ENCODE data around the gene GRWD1. TPM values are rescaled to one million over a fixed set of nuclear protein-coding genes. Genes with fewer than 3 reads are reported as not detected.

The GRWD1 gene
- total and polyA plus RNA-seq, 2 of the 13 experiments (the other 11 are each of a cell fraction or from before 2014, with no cell fraction given) = 10.8 to 46.6 TPM

DNA sequence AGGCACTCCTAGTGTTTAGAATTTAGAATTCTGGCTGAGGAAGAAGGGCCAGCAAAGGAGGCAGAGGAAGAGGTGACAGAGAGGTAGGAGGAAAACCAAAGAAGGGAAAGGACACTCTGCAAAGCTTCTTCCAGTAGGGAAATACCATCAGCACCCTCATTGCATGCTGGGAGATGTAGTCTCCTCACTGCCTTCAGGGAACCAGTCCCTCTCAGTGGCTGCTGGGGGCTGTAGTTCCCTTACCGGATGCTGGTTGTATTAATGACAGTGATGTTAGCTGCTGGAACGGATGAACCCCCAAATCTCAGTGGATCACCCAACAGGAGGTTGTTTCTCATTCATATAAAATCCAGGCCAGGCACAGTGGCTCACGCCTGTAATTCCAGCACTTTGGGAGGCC, 42.2 kb upstream of the GRWD1 start:
- WGBS (ENCODE audit: low lambda C conversion rate) = 58% methylated on average over 2 of the region's 3 CpGs
- POLR2A ChIA-PET = interaction anchor here (0.7 to 1.2 kb wide), 3 partner anchors 11 to 12 kb away, joined by 3 to 5 read pairs (median 4); partner anchors contain the start of gene KDELR1
- H3K9me3 ChIP-seq (ENCODE audit: low read length) = no peaks in the 10 kb centered on the region
- no peaks in the 10 kb centered on the region for H4K20me1 ChIP-seq (ENCODE audit: insufficient read depth, low read length)
- H3K4me3 ChIP-seq (replicated peaks in 1 of 3; ENCODE audit: insufficient read depth in 1 of 3, low read depth in 2 of 3, low read length in 3 of 3) = no peak overlapping the region
- no TSS peak for BruUV-seq (replicated peaks)
- CTCF ChIA-PET (ENCODE audit: low intra/inter-chr PET ratio, low total read pairs) = no interaction called here
- FAIRE-seq (peak; percentile 87), DNase-seq (ENCODE audit: low spot score) (peak; percentile 62), ATAC-seq (peak; percentile 64)
- H3K9ac ChIP-seq (ENCODE audit: insufficient read depth, low read depth, low read length) = no peak overlapping the region
- intact Hi-C loops (cut with micrococcal nuclease; ENCODE audit: unreplicated experiment) = no loop called here
- H3K27ac ChIP-seq (ENCODE audit: extremely low read length, insufficient read depth, low read length) = no peak overlapping the region
- no peaks in the 10 kb centered on the region for H3K79me2 ChIP-seq (ENCODE audit: insufficient read depth, low read length)
- peak overlapping the region; percentile 83 for H2AFZ ChIP-seq (ENCODE audit: low read length)
- in situ Hi-C loops (cut with HindIII; ENCODE audit: extremely low pct_ligation_motif_present, low pct_unique_long_range_greater_than_20kb) = no loop called here
- H3K4me1 ChIP-seq (ENCODE audit: insufficient read depth, low read length) = peaks cover 17% of the 10 kb centered on the region
- peak overlapping the region; percentile 36; the same call in 1 of the 2 replicates for H3K4me2 ChIP-seq (ENCODE audit: low read depth, low read length)
- H3K27me3 ChIP-seq (ENCODE audit: control insufficient read depth in 1 of 2, insufficient read depth in 2 of 2, low read length in 2 of 2) = peaks cover 0 to 3% of the 10 kb centered on the region in 2 experiments; a peak in 1 of 5 replicates
- H3K36me3 ChIP-seq (replicated peaks in 1 of 2; ENCODE audit: control insufficient read depth in 1 of 2, insufficient read depth in 2 of 2, low read length in 2 of 2) = no peaks in the 10 kb centered on the region
- TF ChIP-seq ELF1 (CRISPR knock-in tag; IDR thresholded peaks at IDR 0.05) (peak; percentile 79), ZBTB21 (CRISPR knock-in tag; IDR thresholded peaks at IDR 0.05) (no peak), CBX2 (IDR thresholded peaks at IDR 0.05; ENCODE audit: low read depth, low read length) (no peak), CBX2 (CRISPR knock-in tag; IDR thresholded peaks at IDR 0.05; ENCODE audit: low read depth) (no peak), ZNF275 (CRISPR knock-in tag; IDR thresholded peaks at IDR 0.05; ENCODE audit: borderline replicate concordance) (no peak), PHF21A (CRISPR knock-in tag; IDR thresholded peaks at IDR 0.05) (no peak), ZSCAN25 (CRISPR knock-in tag; IDR thresholded peaks at IDR 0.05) (no peak), ZNF75D (CRISPR knock-in tag; IDR thresholded peaks at IDR 0.05; ENCODE audit: borderline replicate concordance) (no peak)
- TF ChIP-seq, protein P1, sequence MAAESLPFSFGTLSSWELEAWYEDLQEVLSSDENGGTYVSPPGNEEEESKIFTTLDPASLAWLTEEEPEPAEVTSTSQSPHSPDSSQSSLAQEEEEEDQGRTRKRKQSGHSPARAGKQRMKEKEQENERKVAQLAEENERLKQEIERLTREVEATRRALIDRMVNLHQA (CRISPR knock-in tag; IDR thresholded peaks at IDR 0.05) = no peak
- TF ChIP-seq, protein P2, sequence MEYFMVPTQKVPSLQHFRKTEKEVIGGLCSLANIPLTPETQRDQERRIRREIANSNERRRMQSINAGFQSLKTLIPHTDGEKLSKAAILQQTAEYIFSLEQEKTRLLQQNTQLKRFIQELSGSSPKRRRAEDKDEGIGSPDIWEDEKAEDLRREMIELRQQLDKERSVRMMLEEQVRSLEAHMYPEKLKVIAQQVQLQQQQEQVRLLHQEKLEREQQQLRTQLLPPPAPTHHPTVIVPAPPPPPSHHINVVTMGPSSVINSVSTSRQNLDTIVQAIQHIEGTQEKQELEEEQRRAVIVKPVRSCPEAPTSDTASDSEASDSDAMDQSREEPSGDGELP (IDR thresholded peaks at IDR 0.05; ENCODE audit: borderline replicate concordance, low read depth) = no peak
- TF ChIP-seq, protein P3, sequence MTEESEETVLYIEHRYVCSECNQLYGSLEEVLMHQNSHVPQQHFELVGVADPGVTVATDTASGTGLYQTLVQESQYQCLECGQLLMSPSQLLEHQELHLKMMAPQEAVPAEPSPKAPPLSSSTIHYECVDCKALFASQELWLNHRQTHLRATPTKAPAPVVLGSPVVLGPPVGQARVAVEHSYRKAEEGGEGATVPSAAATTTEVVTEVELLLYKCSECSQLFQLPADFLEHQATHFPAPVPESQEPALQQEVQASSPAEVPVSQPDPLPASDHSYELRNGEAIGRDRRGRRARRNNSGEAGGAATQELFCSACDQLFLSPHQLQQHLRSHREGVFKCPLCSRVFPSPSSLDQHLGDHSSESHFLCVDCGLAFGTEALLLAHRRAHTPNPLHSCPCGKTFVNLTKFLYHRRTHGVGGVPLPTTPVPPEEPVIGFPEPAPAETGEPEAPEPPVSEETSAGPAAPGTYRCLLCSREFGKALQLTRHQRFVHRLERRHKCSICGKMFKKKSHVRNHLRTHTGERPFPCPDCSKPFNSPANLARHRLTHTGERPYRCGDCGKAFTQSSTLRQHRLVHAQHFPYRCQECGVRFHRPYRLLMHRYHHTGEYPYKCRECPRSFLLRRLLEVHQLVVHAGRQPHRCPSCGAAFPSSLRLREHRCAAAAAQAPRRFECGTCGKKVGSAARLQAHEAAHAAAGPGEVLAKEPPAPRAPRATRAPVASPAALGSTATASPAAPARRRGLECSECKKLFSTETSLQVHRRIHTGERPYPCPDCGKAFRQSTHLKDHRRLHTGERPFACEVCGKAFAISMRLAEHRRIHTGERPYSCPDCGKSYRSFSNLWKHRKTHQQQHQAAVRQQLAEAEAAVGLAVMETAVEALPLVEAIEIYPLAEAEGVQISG (CRISPR knock-in tag; IDR thresholded peaks at IDR 0.05) = peak; percentile 81
- TF ChIP-seq, protein P4, sequence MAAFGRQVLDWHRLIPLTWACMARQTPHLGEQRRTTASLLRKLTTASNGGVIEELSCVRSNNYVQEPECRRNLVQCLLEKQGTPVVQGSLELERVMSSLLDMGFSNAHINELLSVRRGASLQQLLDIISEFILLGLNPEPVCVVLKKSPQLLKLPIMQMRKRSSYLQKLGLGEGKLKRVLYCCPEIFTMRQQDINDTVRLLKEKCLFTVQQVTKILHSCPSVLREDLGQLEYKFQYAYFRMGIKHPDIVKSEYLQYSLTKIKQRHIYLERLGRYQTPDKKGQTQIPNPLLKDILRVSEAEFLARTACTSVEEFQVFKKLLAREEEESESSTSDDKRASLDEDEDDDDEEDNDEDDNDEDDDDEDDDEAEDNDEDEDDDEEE (CRISPR knock-in tag; IDR thresholded peaks at IDR 0.05) = no peak
- TF ChIP-seq, protein P5, sequence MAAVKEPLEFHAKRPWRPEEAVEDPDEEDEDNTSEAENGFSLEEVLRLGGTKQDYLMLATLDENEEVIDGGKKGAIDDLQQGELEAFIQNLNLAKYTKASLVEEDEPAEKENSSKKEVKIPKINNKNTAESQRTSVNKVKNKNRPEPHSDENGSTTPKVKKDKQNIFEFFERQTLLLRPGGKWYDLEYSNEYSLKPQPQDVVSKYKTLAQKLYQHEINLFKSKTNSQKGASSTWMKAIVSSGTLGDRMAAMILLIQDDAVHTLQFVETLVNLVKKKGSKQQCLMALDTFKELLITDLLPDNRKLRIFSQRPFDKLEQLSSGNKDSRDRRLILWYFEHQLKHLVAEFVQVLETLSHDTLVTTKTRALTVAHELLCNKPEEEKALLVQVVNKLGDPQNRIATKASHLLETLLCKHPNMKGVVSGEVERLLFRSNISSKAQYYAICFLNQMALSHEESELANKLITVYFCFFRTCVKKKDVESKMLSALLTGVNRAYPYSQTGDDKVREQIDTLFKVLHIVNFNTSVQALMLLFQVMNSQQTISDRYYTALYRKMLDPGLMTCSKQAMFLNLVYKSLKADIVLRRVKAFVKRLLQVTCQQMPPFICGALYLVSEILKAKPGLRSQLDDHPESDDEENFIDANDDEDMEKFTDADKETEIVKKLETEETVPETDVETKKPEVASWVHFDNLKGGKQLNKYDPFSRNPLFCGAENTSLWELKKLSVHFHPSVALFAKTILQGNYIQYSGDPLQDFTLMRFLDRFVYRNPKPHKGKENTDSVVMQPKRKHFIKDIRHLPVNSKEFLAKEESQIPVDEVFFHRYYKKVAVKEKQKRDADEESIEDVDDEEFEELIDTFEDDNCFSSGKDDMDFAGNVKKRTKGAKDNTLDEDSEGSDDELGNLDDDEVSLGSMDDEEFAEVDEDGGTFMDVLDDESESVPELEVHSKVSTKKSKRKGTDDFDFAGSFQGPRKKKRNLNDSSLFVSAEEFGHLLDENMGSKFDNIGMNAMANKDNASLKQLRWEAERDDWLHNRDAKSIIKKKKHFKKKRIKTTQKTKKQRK (IDR thresholded peaks at IDR 0.05; ENCODE audit: low read length) = no peak

Data from HepG2 (cell line).